Activated T-cell treated with anti-CD3 and anti-CD28 coated beads, Interleukin-2, amount 50 U/mL, for 24 hours (primary cell): ENCODE results near the gene YAP1.
A peak's percentile ranks its signal among the peaks of the same experiment; 100 is the strongest.

Source experiments
- DNase-seq: peaks from one replicate; pipeline ENCODE4 v3.0.0-alpha.2; 2020
- H3K27ac Mint-ChIP-seq: 2 replicates; pipeline ENCODE4 v1.8.0; 2020; ENCODE audit warnings: mild to moderate bottlenecking, mixed read lengths
- H3K27me3 Mint-ChIP-seq: 2 replicates; pipeline ENCODE4 v1.8.0; 2020; ENCODE audit warnings: mixed read lengths
- H3K36me3 Mint-ChIP-seq: 2 replicates; pipeline ENCODE4 v1.8.0; 2020; ENCODE audit warnings: low read depth, mixed read lengths
- H3K4me1 Mint-ChIP-seq: 2 replicates; pipeline ENCODE4 v1.8.0; 2020; ENCODE audit warnings: low read depth, mixed read lengths
- H3K4me3 Mint-ChIP-seq: 2 replicates; pipeline ENCODE4 v1.8.0; 2020; ENCODE audit warnings: mild to moderate bottlenecking, moderate library complexity, mixed read lengths
- H3K9me3 Mint-ChIP-seq: 2 replicates; pipeline ENCODE4 v1.8.0; 2020; ENCODE audit warnings: mixed read lengths

The YAP1 gene

GRCh38 chr11:102111011-102111786 lies 952 bp downstream of the YAP1 start:
- peak overlapping the region; percentile 67 for H3K4me3 Mint-ChIP-seq

GRCh38 chr11:102111787-102112508 lies 1.7 kb downstream of the YAP1 start:
- H3K27me3 Mint-ChIP-seq, result peaks cover 67% of the 10 kb centered on the region
- H3K4me3 Mint-ChIP-seq, result peak overlapping the region; percentile 67
- no peak overlapping the region for H3K27ac Mint-ChIP-seq
- peaks cover 2% of the 10 kb centered on the region for H3K36me3 Mint-ChIP-seq
- H3K9me3 Mint-ChIP-seq, result no peaks in the 10 kb centered on the region
- H3K4me1 Mint-ChIP-seq, result peaks cover 15% of the 10 kb centered on the region
- DNase-seq, result peak; percentile 30

More at GRCh38 chr11:102111011-102111786, 952 bp downstream of the YAP1 start:
- Mint-ChIP-seq H3K27ac (no peak overlapping the region), H3K4me1 (peaks cover 15% of the 10 kb centered on the region), H3K27me3 (peaks cover 65% of the 10 kb centered on the region), H3K36me3 (peaks cover 2% of the 10 kb centered on the region), H3K9me3 (no peaks in the 10 kb centered on the region)
- DNase-seq, result no peak

- no peak for DNase-seq
- peaks cover 2% of the 10 kb centered on the region for H3K36me3 Mint-ChIP-seq
- no peaks in the 10 kb centered on the region for H3K9me3 Mint-ChIP-seq
- no peak overlapping the region for H3K27ac Mint-ChIP-seq
- H3K4me3 Mint-ChIP-seq, result peak overlapping the region; percentile 67
- H3K4me1 Mint-ChIP-seq, result peaks cover 16% of the 10 kb centered on the region
- H3K27me3 Mint-ChIP-seq, result peaks cover 67% of the 10 kb centered on the region
These were observed 2.2 kb downstream of the YAP1 start for GRCh38 chr11:102112509-102112821.

GRCh38 chr11:102114032-102114431 lies 3.8 kb downstream of the YAP1 start:
- peaks cover 17% of the 10 kb centered on the region for H3K4me1 Mint-ChIP-seq
- DNase-seq, result no peak
- H3K27ac Mint-ChIP-seq, result no peak overlapping the region
- no peaks in the 10 kb centered on the region for H3K9me3 Mint-ChIP-seq
- peaks cover 55% of the 10 kb centered on the region for H3K27me3 Mint-ChIP-seq
- no peak overlapping the region for H3K4me3 Mint-ChIP-seq
- peaks cover 2% of the 10 kb centered on the region for H3K36me3 Mint-ChIP-seq

GRCh38 chr11:102115557-102115956 lies 5.3 kb downstream of the YAP1 start:
- Mint-ChIP-seq H3K9me3 (no peaks in the 10 kb centered on the region), H3K27me3 (peaks cover 48% of the 10 kb centered on the region), H3K4me1 (peaks cover 9% of the 10 kb centered on the region), H3K36me3 (no peaks in the 10 kb centered on the region), H3K4me3 (no peak overlapping the region), H3K27ac (no peak overlapping the region)
- DNase-seq, result no peak

- H3K27me3 Mint-ChIP-seq, result peaks cover 47% of the 10 kb centered on the region
- H3K36me3 Mint-ChIP-seq, result no peaks in the 10 kb centered on the region
- H3K27ac Mint-ChIP-seq, result no peak overlapping the region
- no peaks in the 10 kb centered on the region for H3K9me3 Mint-ChIP-seq
- no peak for DNase-seq
- H3K4me1 Mint-ChIP-seq, result peaks cover 7% of the 10 kb centered on the region
- no peak overlapping the region for H3K4me3 Mint-ChIP-seq
These were observed 6.4 kb downstream of the YAP1 start for GRCh38 chr11:102116453-102117205.

GRCh38 chr11:102117472-102118113 lies 7.3 kb downstream of the YAP1 start:
- Mint-ChIP-seq H3K4me3 (no peak overlapping the region), H3K4me1 (peaks cover 2% of the 10 kb centered on the region), H3K27me3 (peaks cover 46% of the 10 kb centered on the region), H3K9me3 (no peaks in the 10 kb centered on the region), H3K36me3 (no peaks in the 10 kb centered on the region), H3K27ac (no peak overlapping the region)
- no peak for DNase-seq

GRCh38 chr11:102118937-102119336 lies 8.7 kb downstream of the YAP1 start:
- Mint-ChIP-seq H3K4me3 (no peak overlapping the region), H3K36me3 (no peaks in the 10 kb centered on the region), H3K4me1 (peaks cover 2% of the 10 kb centered on the region), H3K27me3 (peaks cover 45% of the 10 kb centered on the region), H3K27ac (no peak overlapping the region), H3K9me3 (no peaks in the 10 kb centered on the region)
- no peak for DNase-seq

GRCh38 chr11:102119997-102120396 lies 9.8 kb downstream of the YAP1 start:
- no peak for DNase-seq
- Mint-ChIP-seq H3K36me3 (no peaks in the 10 kb centered on the region), H3K4me1 (peaks cover 2% of the 10 kb centered on the region), H3K27me3 (peaks cover 49% of the 10 kb centered on the region), H3K27ac (no peak overlapping the region), H3K9me3 (peaks cover 4% of the 10 kb centered on the region), H3K4me3 (no peak overlapping the region)

GRCh38 chr11:102120437-102120973 lies 10.3 kb downstream of the YAP1 start:
- Mint-ChIP-seq H3K27ac (no peak overlapping the region), H3K36me3 (no peaks in the 10 kb centered on the region), H3K27me3 (peaks cover 44% of the 10 kb centered on the region), H3K4me1 (peaks cover 2% of the 10 kb centered on the region), H3K4me3 (no peak overlapping the region), H3K9me3 (peaks cover 4% of the 10 kb centered on the region)
- DNase-seq, result no peak

- Mint-ChIP-seq H3K4me3 (no peak overlapping the region), H3K4me1 (peaks cover 2% of the 10 kb centered on the region), H3K27ac (no peak overlapping the region), H3K9me3 (peaks cover 4% of the 10 kb centered on the region), H3K36me3 (no peaks in the 10 kb centered on the region), H3K27me3 (peaks cover 40% of the 10 kb centered on the region)
- DNase-seq, result no peak
These were observed 11.1 kb downstream of the YAP1 start for GRCh38 chr11:102121329-102121728.

- Mint-ChIP-seq H3K27ac (no peak overlapping the region), H3K4me3 (no peak overlapping the region), H3K4me1 (no peaks in the 10 kb centered on the region), H3K9me3 (no peaks in the 10 kb centered on the region), H3K36me3 (no peaks in the 10 kb centered on the region), H3K27me3 (peaks cover 14% of the 10 kb centered on the region)
- no peak for DNase-seq
These were observed 24.4 kb downstream of the YAP1 start for GRCh38 chr11:102134597-102134996.

GRCh38 chr11:102135256-102135655 lies 25.0 kb downstream of the YAP1 start:
- H3K9me3 Mint-ChIP-seq, result no peaks in the 10 kb centered on the region
- DNase-seq, result no peak
- no peak overlapping the region for H3K4me3 Mint-ChIP-seq
- H3K27me3 Mint-ChIP-seq, result peaks cover 11% of the 10 kb centered on the region
- H3K4me1 Mint-ChIP-seq, result no peaks in the 10 kb centered on the region
- no peaks in the 10 kb centered on the region for H3K36me3 Mint-ChIP-seq
- H3K27ac Mint-ChIP-seq, result no peak overlapping the region

- Mint-ChIP-seq H3K27ac (no peak overlapping the region), H3K4me1 (no peaks in the 10 kb centered on the region), H3K4me3 (no peak overlapping the region), H3K9me3 (no peaks in the 10 kb centered on the region), H3K36me3 (no peaks in the 10 kb centered on the region), H3K27me3 (peaks cover 15% of the 10 kb centered on the region)
- no peak for DNase-seq
These were observed 28.0 kb downstream of the YAP1 start for GRCh38 chr11:102138223-102138622.
